Gastroesophageal sphincter (tissue), 4 donors: ENCODE measurements around the gene TNS1. TPM values are rescaled to one million over a fixed set of nuclear protein-coding genes. Genes with fewer than 3 reads are reported as not detected.

Experiments
- ATAC-seq: fragments of 150-250 bp; one replicate; pipeline ENCODE4 v1.9.1; 2016; ENCODE audit warnings: mild to moderate bottlenecking, moderate library complexity
- H3K27ac ChIP-seq, 4 donors: fragments of 200-600 bp; sonication (generic) in 3 of 4; 1 replicate in 3 of 4; 2 replicates in 1 of 4; pipeline ENCODE4 v1.5.1; 2016 to 2019
- H3K27me3 ChIP-seq: fragments of 200-600 bp; sonication (generic); one replicate; pipeline ENCODE4 v1.5.1; 2019
- H3K36me3 ChIP-seq, 2 donors: fragments of 200-600 bp; sonication (generic); one replicate each; pipeline ENCODE4 v1.5.1; 2019; ENCODE audit warnings: control low read depth in 1 of 2
- H3K4me1 ChIP-seq, 3 donors: fragments of 200-600 bp; sonication (generic); 1 replicate in 2 of 3; 2 replicates in 1 of 3; pipeline ENCODE4 v1.5.1; 2016 to 2019; ENCODE audit warnings: control low read depth in 2 of 3
- H3K4me3 ChIP-seq, 2 donors: fragments of 200-600 bp; sonication (generic); one replicate each; pipeline ENCODE4 v1.5.1; 2019; ENCODE audit warnings: mild to moderate bottlenecking in 1 of 2, moderate library complexity in 1 of 2
- H3K9me3 ChIP-seq, 3 donors: fragments of 200-600 bp; sonication (generic); one replicate each; pipeline ENCODE4 v1.5.1; 2017 to 2019; ENCODE audit warnings: control low read depth in 2 of 3
- CTCF ChIP-seq, 4 experiments: fragments of 200-600 bp in 2 of 4; fragments of 450-650 bp in 2 of 4; sonication (generic) in 1 of 4; IDR thresholded peaks; one replicate each; pipeline ENCODE4 v1.5.1; 2017 to 2019; ENCODE audit warnings: antibody characterized with exemption in 4 of 4, mild to moderate bottlenecking in 2 of 4, moderate library complexity in 2 of 4
- EP300 ChIP-seq: sonication (generic); formaldehyde crosslinking; IDR thresholded peaks from one replicate; pipeline ENCODE4 v1.6.1; 2017; ENCODE audit warnings: antibody characterized with exemption, mild to moderate bottlenecking
- POLR2A ChIP-seq, 2 donors: fragments of 450-650 bp; IDR thresholded peaks; one replicate each; pipeline ENCODE4 v1.6.1; 2017; ENCODE audit warnings: antibody characterized with exemption in 2 of 2, mild to moderate bottlenecking in 2 of 2, moderate library complexity in 1 of 2
- POLR2AphosphoS5 ChIP-seq: sonication (generic); formaldehyde crosslinking; IDR thresholded peaks from one replicate; pipeline ENCODE4 v1.6.1; 2017; ENCODE audit warnings: antibody characterized with exemption
- WGBS, 2 donors: methylation state at CpG; one replicate each; pipeline ENCODE4 v1.1.5; 2018; ENCODE audit warnings: low coverage in 1 of 2; 5-methylcytosine and 5-hydroxymethylcytosine counted together
- total RNA-seq, 4 donors: library from RNA; depleted of rRNA; stranded (reverse); fragments of >200 nt; gene quantifications; one replicate each; pipeline ENCODE4 v1.1.0, GENCODE V29; 2016

Gene TNS1
- total RNA-seq, 4 donors from 2014 or later: 825 to 2,193 (median 1,462) TPM

DNA sequence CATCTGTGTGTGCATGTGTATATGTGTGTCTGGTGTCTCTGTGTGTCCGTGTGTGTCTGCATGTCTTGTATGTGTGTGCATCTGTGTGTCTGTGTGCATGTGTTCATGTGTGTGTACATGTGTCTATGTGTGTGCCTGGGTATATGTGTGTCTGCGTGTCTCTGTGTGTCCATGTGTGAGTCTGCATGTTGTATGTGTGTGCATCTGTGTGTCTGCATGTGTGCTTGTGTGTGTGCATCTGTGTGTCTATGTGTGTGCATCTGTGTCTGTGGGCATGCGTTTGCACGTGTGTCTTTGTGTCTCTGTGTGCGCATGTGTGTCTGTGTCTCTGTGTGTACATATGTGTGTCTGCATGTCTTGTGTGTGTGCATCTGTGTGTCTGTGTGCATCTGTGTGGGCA is 207.7 kb downstream of the TNS1 start:
- H3K27me3 ChIP-seq: no peaks in the 10 kb centered on the region
- H3K27ac ChIP-seq: peak overlapping the region in 1 of 4 donors; percentile 65
- H3K4me3 ChIP-seq: no peak overlapping the region
- no peaks in the 10 kb centered on the region for H3K9me3 ChIP-seq
- WGBS, 2 donors: 80% methylated on average over 4 of the region's 5 CpGs; no CpG with 5 or more reads in 1 of the 2 donors
- TF ChIP-seq EP300 (no peak), POLR2AphosphoS5 (peak; percentile 52)
- H3K4me1 ChIP-seq: peaks cover 0 to 71% (median 7%) of the 10 kb centered on the region in 3 donors
- H3K36me3 ChIP-seq: peaks cover 0 to 6% of the 10 kb centered on the region in 2 donors
- no peak for ATAC-seq

GRCh38 chr2:217794133-217794986 is 208.4 kb downstream of the TNS1 start:
- Histone ChIP-seq H3K27ac (peak overlapping the region in 3 of 4 donors; percentile 33 to 65 (median 48)), H3K4me3 (no peak overlapping the region), H3K36me3 (peaks cover 0 to 8% of the 10 kb centered on the region in 2 donors), H3K9me3 (no peaks in the 10 kb centered on the region), H3K27me3 (no peaks in the 10 kb centered on the region), H3K4me1 (peaks cover 0 to 71% (median 7%) of the 10 kb centered on the region in 3 donors)
- TF ChIP-seq POLR2AphosphoS5 (no peak), POLR2A (IDR thresholded peaks at IDR 0.05) (no peak), CTCF (IDR thresholded peaks at IDR 0.05) (no peak), EP300 (no peak)
- 50 to 87% methylated on average over 1 to 5 of the region's 13 CpGs for WGBS, 2 donors
- ATAC-seq: no peak

- Histone ChIP-seq H3K4me1 (peaks cover 0 to 71% (median 7%) of the 10 kb centered on the region in 3 donors), H3K4me3 (no peak overlapping the region), H3K27me3 (no peaks in the 10 kb centered on the region), H3K9me3 (no peaks in the 10 kb centered on the region), H3K27ac (peak overlapping the region in 3 of 4 donors; percentile 33 to 63 (median 48)), H3K36me3 (peaks cover 0 to 12% of the 10 kb centered on the region in 2 donors)
- WGBS, 2 donors: 60 to 75% methylated on average over 1 to 2 of the region's 8 CpGs
- ATAC-seq: no peak
- TF ChIP-seq POLR2A (IDR thresholded peaks at IDR 0.05): no peak
- TF ChIP-seq POLR2AphosphoS5: no peak
- no peak for TF ChIP-seq CTCF (IDR thresholded peaks at IDR 0.05)
- TF ChIP-seq EP300: no peak
Observed at GRCh38 chr2:217793566-217794132, 209.1 kb downstream of the TNS1 start.

DNA sequence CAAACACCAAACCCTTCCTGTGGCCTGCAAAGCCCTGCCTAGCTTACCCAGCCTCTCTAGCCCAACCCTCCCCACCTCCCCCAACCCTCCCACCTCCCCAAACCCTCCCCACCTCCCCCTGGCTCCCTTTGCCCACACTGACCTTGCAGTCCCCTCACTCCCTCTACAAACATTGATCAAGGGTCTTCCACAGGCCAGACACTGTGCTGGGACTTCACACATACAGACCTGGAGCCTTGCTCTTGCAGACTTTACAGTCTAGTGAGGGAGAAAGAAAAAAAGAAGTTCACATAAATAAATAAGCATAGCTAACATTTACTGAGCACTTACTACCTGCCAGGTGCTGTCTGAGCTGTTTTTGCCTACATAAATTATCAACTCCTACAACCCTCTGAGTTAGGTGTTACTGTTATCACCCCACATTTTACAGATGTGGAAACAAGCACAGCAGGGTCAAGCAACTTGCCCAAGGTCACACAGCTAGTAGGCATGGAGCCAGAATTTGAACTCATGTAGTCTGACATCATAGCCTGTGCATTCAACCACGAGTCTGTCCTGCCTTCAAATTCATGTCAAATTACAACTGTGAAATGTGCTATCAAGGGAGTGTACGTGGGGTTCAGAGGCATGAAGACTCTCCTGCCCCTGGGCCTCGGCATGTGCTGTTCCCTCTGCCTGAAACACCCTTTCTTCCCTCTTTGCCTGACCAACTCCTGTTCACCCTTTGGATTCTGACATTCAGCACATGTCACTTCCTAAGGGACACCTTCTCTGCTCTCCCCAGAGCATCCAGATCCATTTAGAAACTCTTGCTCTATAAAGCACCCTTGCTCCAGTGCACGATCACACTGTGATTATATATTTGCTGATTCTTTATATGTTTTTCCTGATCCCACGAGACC is 209.9 kb downstream of the TNS1 start:
- peak overlapping the region in 3 of 4 donors; percentile 33 to 63 (median 48) for H3K27ac ChIP-seq
- no peaks in the 10 kb centered on the region for H3K9me3 ChIP-seq
- no peak for ATAC-seq
- peaks cover 0 to 65% (median 2%) of the 10 kb centered on the region in 3 donors for H3K4me1 ChIP-seq
- no peak for TF ChIP-seq EP300
- peak; percentile 5 for TF ChIP-seq POLR2AphosphoS5
- no peak overlapping the region for H3K4me3 ChIP-seq
- no peaks in the 10 kb centered on the region for H3K27me3 ChIP-seq
- H3K36me3 ChIP-seq: peaks cover 0 to 19% of the 10 kb centered on the region in 2 donors
- WGBS, 2 donors: 61% methylated on average over 5 of the region's 5 CpGs

- Histone ChIP-seq H3K27me3 (no peaks in the 10 kb centered on the region), H3K27ac (peak overlapping the region in 2 of 4 donors; percentile 72), H3K4me1 (peaks cover 0 to 51% (median 2%) of the 10 kb centered on the region in 3 donors), H3K4me3 (no peak overlapping the region), H3K36me3 (peaks cover 0 to 33% of the 10 kb centered on the region in 2 donors), H3K9me3 (no peaks in the 10 kb centered on the region)
- no peak for ATAC-seq
- WGBS, 2 donors: 94% methylated on average over 2 of the region's 2 CpGs; no CpG with 5 or more reads in 1 of the 2 donors
- TF ChIP-seq POLR2AphosphoS5: no peak
Observed at GRCh38 chr2:217791551-217791950, 211.2 kb downstream of the TNS1 start.
